ENCODE results near the gene KDSR. TPM values are rescaled to one million over a fixed set of nuclear protein-coding genes. Genes with fewer than 3 reads are reported as not detected.
A peak's percentile ranks its signal among the peaks of the same experiment; 100 is the strongest.

KDSR gene
- total and polyA plus RNA-seq, 9 of the 15 experiments (the other 6 are each of a cell fraction or from before 2014, with no cell fraction given) = 4.0 to 24.7 (median 12.4) TPM

DNA sequence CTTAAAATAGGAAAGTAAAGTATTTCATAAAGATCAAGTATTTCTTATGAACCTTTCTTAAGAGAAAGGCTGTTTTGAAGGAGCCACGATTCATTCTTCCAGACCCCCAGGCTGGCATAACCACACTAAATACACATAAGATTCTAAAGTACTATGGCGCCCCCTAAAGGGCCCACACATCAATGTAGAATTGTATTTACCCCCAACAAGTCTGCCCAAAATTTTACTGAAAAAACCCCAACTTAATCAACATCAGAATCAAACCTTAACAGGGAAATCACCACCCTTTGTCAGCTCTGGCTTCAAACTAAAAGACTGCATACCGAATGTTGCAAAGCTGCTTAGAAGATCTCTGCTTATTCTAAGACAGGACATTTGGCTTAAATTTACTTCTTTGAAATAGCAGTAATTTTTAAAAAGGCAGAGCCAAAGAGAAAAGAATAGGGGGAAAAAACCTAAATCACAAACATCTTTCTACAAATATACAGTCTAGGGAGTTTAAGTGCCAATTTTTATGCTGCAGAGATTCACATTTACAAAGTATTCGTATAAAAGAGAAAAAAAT is 27.0 kb downstream of the KDSR start:
- H3K4me3 ChIP-seq = no peak overlapping the region
- in situ Hi-C loops (cut with MboI) = loop anchor here (10.0 kb wide), 1 partner anchor 95 kb away; no protein-coding TSS in a partner anchor
- ATAC-seq (peak; percentile 71; the same call in 2 of the 3 replicates), DNase-seq (ENCODE audit: extremely low read depth in 1 of 4, low spot score in 3 of 4) (peak in 2 of 4 experiments; percentile 14 to 53), FAIRE-seq (no peak)
- H2AFZ ChIP-seq (ENCODE audit: low read depth, low read length) = no peak overlapping the region
- H3K27me3 ChIP-seq (ENCODE audit: control insufficient read depth in 2 of 2, insufficient read depth in 2 of 2, low read length in 2 of 2) = no peaks in the 10 kb centered on the region
- H3K4me1 ChIP-seq (replicated peaks in 1 of 2; ENCODE audit: control insufficient read depth in 2 of 2, insufficient read depth in 2 of 2, low read length in 2 of 2) = no peaks in the 10 kb centered on the region
- H3K9me3 ChIP-seq (replicated peaks; ENCODE audit: control insufficient read depth, insufficient read depth, low read depth, low read length) = no peaks in the 10 kb centered on the region
- H3K27ac ChIP-seq (ENCODE audit: extremely low read depth, low read depth, low read length) = no peak overlapping the region
- WGBS (ENCODE audit: insufficient coverage, low coverage, missing lambda C conversion rate) = 6% methylated on average over 3 of the region's 4 CpGs
- ChIA-PET POLR2A (interaction anchor here (0.6 to 0.9 kb wide), 2 partner anchors 10 to 382 kb away, joined by 3 to 5 read pairs; no protein-coding TSS in a partner anchor), CTCF (ENCODE audit: low intra/inter-chr PET ratio) (interaction anchor here (0.8 to 1.3 kb wide), 2 partner anchors 99 to 324 kb away, joined by 3 to 4 read pairs; no protein-coding TSS in a partner anchor)
- H4K20me1 ChIP-seq (replicated peaks; ENCODE audit: control insufficient read depth, insufficient read depth, low read length) = no peaks in the 10 kb centered on the region
- intact Hi-C loops (cut with micrococcal nuclease) = loop anchor here (5.0 to 10.0 kb wide), 2 partner anchors 167 to 505 kb away; no protein-coding TSS in a partner anchor
- TF ChIP-seq SMC3 (conservative IDR thresholded peaks at IDR 0.05; ENCODE audit: insufficient read depth, low read depth, low read length) (0 out of 2 replicates have a peak, but pooled peaks have one; percentile 3), KAT7 (CRISPR knock-in tag; IDR thresholded peaks at IDR 0.05; ENCODE audit: borderline replicate concordance) (no peak), RAD21 (CRISPR knock-in tag; conservative IDR thresholded peaks at IDR 0.05 in 1 of 2, IDR thresholded peaks at IDR 0.05 in 1 of 2) (peak; percentile 14 to 33; a peak in 1 of 4 replicates), CTCF (IDR thresholded peaks at IDR 0.05 in 2 of 3, conservative IDR thresholded peaks at IDR 0.05 in 1 of 3; ENCODE audit: insufficient read depth in 2 of 3, low read depth in 1 of 3, low read length in 3 of 3) (peak in 2 of 3 experiments; percentile 41 to 48; a peak in 4 of 6 replicates)
- TF ChIP-seq, protein P1, sequence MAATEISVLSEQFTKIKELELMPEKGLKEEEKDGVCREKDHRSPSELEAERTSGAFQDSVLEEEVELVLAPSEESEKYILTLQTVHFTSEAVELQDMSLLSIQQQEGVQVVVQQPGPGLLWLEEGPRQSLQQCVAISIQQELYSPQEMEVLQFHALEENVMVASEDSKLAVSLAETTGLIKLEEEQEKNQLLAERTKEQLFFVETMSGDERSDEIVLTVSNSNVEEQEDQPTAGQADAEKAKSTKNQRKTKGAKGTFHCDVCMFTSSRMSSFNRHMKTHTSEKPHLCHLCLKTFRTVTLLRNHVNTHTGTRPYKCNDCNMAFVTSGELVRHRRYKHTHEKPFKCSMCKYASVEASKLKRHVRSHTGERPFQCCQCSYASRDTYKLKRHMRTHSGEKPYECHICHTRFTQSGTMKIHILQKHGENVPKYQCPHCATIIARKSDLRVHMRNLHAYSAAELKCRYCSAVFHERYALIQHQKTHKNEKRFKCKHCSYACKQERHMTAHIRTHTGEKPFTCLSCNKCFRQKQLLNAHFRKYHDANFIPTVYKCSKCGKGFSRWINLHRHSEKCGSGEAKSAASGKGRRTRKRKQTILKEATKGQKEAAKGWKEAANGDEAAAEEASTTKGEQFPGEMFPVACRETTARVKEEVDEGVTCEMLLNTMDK (IDR thresholded peaks at IDR 0.05; ENCODE audit: borderline replicate concordance, insufficient read depth, low read depth, low read length, poor library complexity, severe bottlenecking) = peak; percentile 9
- no peaks in the 10 kb centered on the region for H3K79me2 ChIP-seq (ENCODE audit: control insufficient read depth, insufficient read depth, low read length)
- no peak overlapping the region for H3K4me2 ChIP-seq (ENCODE audit: insufficient read depth, low read length)
- peaks cover 50% of the 10 kb centered on the region; the same call in 2 of the 3 replicates for H3K36me3 ChIP-seq (ENCODE audit: control insufficient read depth, insufficient read depth, low read length)
- BruUV-seq (replicated peaks) = no TSS peak
- no peak overlapping the region for H3K9ac ChIP-seq (ENCODE audit: insufficient read depth in 1 of 2, low read depth in 2 of 2, low read length in 2 of 2)
- H3K9me1 ChIP-seq (ENCODE audit: control insufficient read depth, insufficient read depth, low read length) = no peaks in the 10 kb centered on the region
